GM23338 (cell line): ENCODE data around the gene ARID4A.
A peak's percentile ranks its signal among the peaks of the same experiment; 100 is the strongest.

Source experiments
- CTCF ChIP-seq, 2 experiments: fragments of 200-600 bp in 1 of 2; sonication (generic) in 1 of 2; conservative IDR thresholded peaks; 2 replicates each; pipeline versions ENCODE4 v1.5.1 to v1.6.1; 2016 to 2017; ENCODE audit warnings: antibody characterized with exemption in 2 of 2, low read depth in 2 of 2, mild to moderate bottlenecking in 2 of 2, moderate library complexity in 1 of 2
- ETS1 ChIP-seq: IDR thresholded peaks from 2 replicates; pipeline ENCODE4 v1.6.1; 2016; ENCODE audit warnings: antibody characterized with exemption
- EZH2 ChIP-seq: fragments of 200-600 bp; sonication (generic); IDR thresholded peaks from one replicate; pipeline ENCODE4 v1.8.0; 2017; ENCODE audit warnings: antibody characterized with exemption, mild to moderate bottlenecking, low read depth; ENCODE audit not compliant: unreplicated experiment
- EZH2phosphoT487 ChIP-seq: fragments of 200-600 bp; sonication (generic); IDR thresholded peaks from one replicate; pipeline ENCODE4 v1.8.1; 2018; ENCODE audit warnings: antibody characterized with exemption; ENCODE audit not compliant: unreplicated experiment
- JUNB ChIP-seq: IDR thresholded peaks from one replicate; pipeline ENCODE4 v1.6.1; 2016; ENCODE audit warnings: antibody characterized with exemption; ENCODE audit not compliant: unreplicated experiment
- NANOG ChIP-seq: IDR thresholded peaks from 2 replicates; pipeline ENCODE4 v1.6.1; 2016; ENCODE audit warnings: antibody characterized with exemption, borderline replicate concordance
- POLR2AphosphoS5 ChIP-seq: IDR thresholded peaks from 2 replicates; pipeline ENCODE4 v1.6.1; 2016; ENCODE audit warnings: antibody characterized with exemption, low read depth
- REST ChIP-seq: IDR thresholded peaks from one replicate; pipeline ENCODE4 v1.6.1; 2018; ENCODE audit warnings: antibody characterized with exemption; ENCODE audit not compliant: unreplicated experiment
- STAT1 ChIP-seq: IDR thresholded peaks from one replicate; pipeline ENCODE4 v1.6.1; 2016; ENCODE audit warnings: antibody characterized with exemption; ENCODE audit not compliant: unreplicated experiment
- ZNF462 ChIP-seq: fragments of 250-450 bp; sonication (Bioruptor Pico); IDR thresholded peaks from 2 replicates; pipeline ENCODE4 v1.5.0; 2020; ENCODE audit warnings: mild to moderate bottlenecking, moderate library complexity

GRCh38 chr14:58401587-58401986 lies 103.2 kb downstream of the ARID4A start:
- TF ChIP-seq REST (no peak), CTCF (conservative IDR thresholded peaks at IDR 0.05; ENCODE audit: low read depth in 2 of 2) (peak; percentile 24 to 57; a peak in 2 of 4 replicates), STAT1 (no peak), EZH2phosphoT487 (no peak), POLR2AphosphoS5 (no peak), EZH2 (no peak), ZNF462 (no peak), JUNB (no peak), ETS1 (no peak), NANOG (no peak)
